H9 (cell line): ENCODE data around the gene NUDT3. TPM values are rescaled to one million over a fixed set of nuclear protein-coding genes. Genes with fewer than 3 reads are reported as not detected.

Experiments used
- DNase-seq: peaks from one replicate; pipeline ENCODE4 v3.0.0-alpha.2; 2017
- H2AFZ ChIP-seq: one replicate; pipeline ENCODE4 v1.6.1; 2013; ENCODE audit warnings: mild to moderate bottlenecking, low read length, control low read depth, moderate library complexity
- H2AK5ac ChIP-seq: 2 replicates; pipeline ENCODE4 v1.6.1; 2013; ENCODE audit warnings: low read length, control low read depth, mixed read lengths; ENCODE audit not compliant: insufficient read length
- H2BK120ac ChIP-seq: one replicate; pipeline ENCODE4 v1.6.1; 2013; ENCODE audit warnings: low read depth, mild to moderate bottlenecking, low read length, control low read depth, inconsistent platforms; ENCODE audit not compliant: poor library complexity, severe bottlenecking
- H2BK12ac ChIP-seq: 2 replicates; pipeline ENCODE4 v1.6.1; 2013; ENCODE audit warnings: low read length, control low read depth, mixed read lengths, low read depth; ENCODE audit not compliant: insufficient read length
- H2BK15ac ChIP-seq: 2 replicates; pipeline ENCODE4 v1.6.1; 2013; ENCODE audit warnings: low read depth, low read length, control low read depth
- H2BK20ac ChIP-seq: one replicate; pipeline ENCODE4 v1.6.1; 2013; ENCODE audit warnings: low read depth, mild to moderate bottlenecking, low read length, control low read depth, inconsistent platforms; ENCODE audit not compliant: poor library complexity, severe bottlenecking
- H2BK5ac ChIP-seq: 2 replicates; pipeline ENCODE4 v1.6.1; 2013; ENCODE audit warnings: low read length, control low read depth, mixed read lengths; ENCODE audit not compliant: insufficient read length
- H3K14ac ChIP-seq: 2 replicates; pipeline ENCODE4 v1.6.1; 2013; ENCODE audit warnings: low read length, control low read depth; ENCODE audit not compliant: insufficient read depth
- H3K18ac ChIP-seq: 2 replicates; pipeline ENCODE4 v1.6.1; 2013; ENCODE audit warnings: low read depth, mild to moderate bottlenecking, mixed read lengths, low read length, control low read depth; ENCODE audit not compliant: insufficient read length
- H3K23ac ChIP-seq: 2 replicates; pipeline ENCODE4 v1.6.1; 2013; ENCODE audit warnings: low read length, control low read depth, mixed read lengths, low read depth; ENCODE audit not compliant: insufficient read length
- H3K23me2 ChIP-seq: 2 replicates; pipeline ENCODE4 v1.6.1; 2013; ENCODE audit warnings: low read depth, mild to moderate bottlenecking, mixed read lengths, low read length, control low read depth; ENCODE audit not compliant: insufficient read length, poor library complexity, severe bottlenecking
- H3K27ac ChIP-seq: 2 replicates; pipeline ENCODE4 v1.5.1; 2013; ENCODE audit warnings: low read length, control low read depth, mixed read lengths, low read depth; ENCODE audit not compliant: insufficient read length
- H3K27me3 ChIP-seq: 2 replicates; pipeline ENCODE4 v1.6.1; 2013; ENCODE audit warnings: low read length, control low read depth, inconsistent platforms; ENCODE audit not compliant: insufficient read depth
- H3K4ac ChIP-seq: 2 replicates; pipeline ENCODE4 v1.6.1; 2013; ENCODE audit warnings: low read depth, mild to moderate bottlenecking, control low read depth, inconsistent platforms, low read length, moderate library complexity
- H3K4me1 ChIP-seq: 2 replicates; pipeline ENCODE4 v1.6.1; 2013; ENCODE audit warnings: low read length, control low read depth, inconsistent platforms; ENCODE audit not compliant: insufficient read depth
- H3K4me2 ChIP-seq: 2 replicates; pipeline ENCODE4 v1.6.1; 2013; ENCODE audit warnings: low read length, control low read depth, mixed read lengths; ENCODE audit not compliant: insufficient read length, insufficient read depth
- H3K56ac ChIP-seq: 2 replicates; pipeline ENCODE4 v1.6.1; 2013; ENCODE audit warnings: low read depth, mild to moderate bottlenecking, mixed read lengths, low read length, control low read depth; ENCODE audit not compliant: insufficient read length
- H3K79me1 ChIP-seq: 2 replicates; pipeline ENCODE4 v1.6.1; 2013; ENCODE audit warnings: low read depth, mild to moderate bottlenecking, moderate library complexity, low read length, control low read depth, inconsistent platforms; ENCODE audit not compliant: insufficient read depth, poor library complexity, severe bottlenecking
- H3K79me2 ChIP-seq: 2 replicates; pipeline ENCODE4 v1.6.1; 2013; ENCODE audit warnings: low read length, control low read depth, inconsistent platforms; ENCODE audit not compliant: insufficient read depth
- H3K9ac ChIP-seq: 2 replicates; pipeline ENCODE4 v1.6.1; 2013; ENCODE audit warnings: low read length, control low read depth, mixed read lengths; ENCODE audit not compliant: insufficient read length; ENCODE audit errors: extremely low read depth
- H3K9me3 ChIP-seq: one replicate; pipeline ENCODE4 v1.6.1; 2013; ENCODE audit warnings: low read depth, low read length, inconsistent platforms; ENCODE audit not compliant: control insufficient read depth
- H3T11ph ChIP-seq: one replicate; pipeline ENCODE4 v1.6.1; 2013; ENCODE audit warnings: mild to moderate bottlenecking, low read length, control low read depth, inconsistent platforms
- H4K20me1 ChIP-seq: one replicate; pipeline ENCODE4 v1.6.1; 2013; ENCODE audit not compliant: control insufficient read depth, insufficient read length, insufficient read depth
- H4K5ac ChIP-seq: 2 replicates; pipeline ENCODE4 v1.6.1; 2013; ENCODE audit warnings: low read depth, mild to moderate bottlenecking, mixed read lengths, low read length, control low read depth; ENCODE audit not compliant: insufficient read length
- H4K8ac ChIP-seq: replicated peaks from 2 replicates; pipeline ENCODE4 v1.6.1; 2013; ENCODE audit warnings: low read length, control low read depth, mixed read lengths, low read depth; ENCODE audit not compliant: insufficient read length
- H4K91ac ChIP-seq: 2 replicates; pipeline ENCODE4 v1.6.1; 2013; ENCODE audit warnings: low read depth, mild to moderate bottlenecking, moderate library complexity, mixed read lengths, low read length, control low read depth; ENCODE audit not compliant: insufficient read length
- H3K27ac Mint-ChIP-seq, 3 experiments: 2 replicates in 2 of 3; 3 replicates in 1 of 3; pipeline ENCODE4 v1.8.0; 2020 to 2021; ENCODE audit warnings: mixed read lengths in 3 of 3, mild to moderate bottlenecking in 1 of 3, moderate library complexity in 1 of 3
- H3K27me3 Mint-ChIP-seq: 2 replicates; pipeline ENCODE4 v1.8.0; 2021; ENCODE audit warnings: low read depth, mild to moderate bottlenecking, moderate library complexity, mixed read lengths
- H3K36me3 Mint-ChIP-seq, 3 experiments: 2 replicates in 2 of 3; 3 replicates in 1 of 3; pipeline ENCODE4 v1.8.0; 2020 to 2021; ENCODE audit warnings: low read depth in 3 of 3, mixed read lengths in 3 of 3; ENCODE audit not compliant: insufficient read depth in 1 of 3
- H3K4me1 Mint-ChIP-seq, 2 experiments: 2 replicates each; pipeline ENCODE4 v1.8.0; 2020; ENCODE audit warnings: mixed read lengths in 2 of 2
- H3K4me3 Mint-ChIP-seq, 2 experiments: 2 replicates in 1 of 2; 3 replicates in 1 of 2; pipeline ENCODE4 v1.8.0; 2020 to 2021; ENCODE audit warnings: mild to moderate bottlenecking in 2 of 2, mixed read lengths in 2 of 2, moderate library complexity in 1 of 2
- H3K9me3 Mint-ChIP-seq, 2 experiments: 2 replicates in 1 of 2; 3 replicates in 1 of 2; pipeline ENCODE4 v1.8.0; 2020; ENCODE audit warnings: mild to moderate bottlenecking in 2 of 2, mixed read lengths in 2 of 2, moderate library complexity in 1 of 2
- WGBS: extraction: QIAGEN DNeasy Blood & Tissue Kit; methylation state at CpG from one replicate; pipeline ENCODE4 v1.1.7; 2013; ENCODE audit warnings: missing lambda C conversion rate, low lambda C conversion rate, mixed read lengths; ENCODE audit not compliant: insufficient read length; ENCODE audit errors: extremely low coverage; 5-methylcytosine and 5-hydroxymethylcytosine counted together
- total RNA-seq: library from RNA; stranded (reverse); gene quantifications from 2 replicates; pipeline ENCODE4 v1.2.1, GENCODE V29; 2021
- TF ChIP-seq, protein P1 (sequence below): fragments of 200-600 bp; sonication (generic); conservative IDR thresholded peaks from 3 replicates; pipeline ENCODE4 v1.8.0; 2021; ENCODE audit warnings: antibody characterized with exemption, mild to moderate bottlenecking

The NUDT3 gene
- total RNA-seq, 1 experiment from 2014 or later = 23.6 TPM

DNA sequence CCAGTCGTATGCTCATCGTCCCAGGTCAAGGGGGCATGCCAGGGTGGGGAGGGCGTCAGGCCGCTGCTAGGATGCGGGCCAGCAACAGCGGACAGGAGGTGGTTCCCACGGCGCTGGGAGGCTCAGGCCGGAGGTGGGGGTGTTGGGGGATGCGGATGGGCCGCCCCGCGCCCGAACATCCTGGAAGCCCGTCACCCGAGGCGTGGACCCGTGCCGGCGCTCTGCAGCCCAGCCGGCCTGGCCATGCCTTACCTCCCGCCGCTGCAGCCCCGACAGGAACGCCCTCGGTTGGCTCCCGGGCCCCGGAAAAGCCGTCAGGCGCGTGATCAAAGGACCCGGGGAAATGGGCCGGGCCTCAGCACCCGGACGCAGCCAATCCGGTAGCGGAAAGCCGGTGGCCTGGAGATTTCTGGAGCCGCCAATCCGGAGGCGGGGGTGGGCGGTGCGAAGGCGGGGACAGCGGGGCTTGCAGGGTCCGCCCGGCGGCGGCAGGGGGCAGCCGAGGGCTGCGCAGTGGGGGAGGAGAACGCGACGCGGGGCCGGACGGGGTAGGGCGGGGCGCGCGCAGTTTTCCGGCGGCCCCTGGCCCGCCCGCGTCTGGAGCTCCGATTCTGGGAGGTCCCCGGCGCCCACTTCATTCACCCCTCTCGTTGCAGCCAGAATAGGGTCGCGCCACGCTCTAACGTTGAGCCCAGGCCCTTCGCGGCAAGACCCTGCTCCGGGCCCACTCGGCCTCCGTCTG lies 143.6 kb downstream of the NUDT3 start, which contains the start of gene SMIM29:
SMIM29 (minus strand) TSS at position 280 of the 742 bp plus-strand sequence. CDS start 1,215 bp downstream, outside the sequence.
- no peak within 1 kb of the TSS for H4K91ac ChIP-seq
- no peak within 1 kb of the TSS for H2BK5ac ChIP-seq
- H3K4me1 ChIP-seq = no peaks in the 10 kb centered on the region
- H4K8ac ChIP-seq = no peak within 1 kb of the TSS
- peaks cover 29 to 31% of the 10 kb centered on the region in 2 experiments for H3K4me1 Mint-ChIP-seq
- H2BK15ac ChIP-seq = no peak within 1 kb of the TSS
- DNase-seq = peak; percentile 98
- no peaks in the 10 kb centered on the region for H3K79me2 ChIP-seq
- no peaks in the 10 kb centered on the region for H3K79me1 ChIP-seq
- H2BK120ac ChIP-seq = no peak within 1 kb of the TSS
- no peak within 1 kb of the TSS for H3K14ac ChIP-seq
- no peak within 1 kb of the TSS for H2AK5ac ChIP-seq
- H4K5ac ChIP-seq = no peak within 1 kb of the TSS
- no peak within 1 kb of the TSS for H2BK12ac ChIP-seq
- no peak within 1 kb of the TSS for H2AFZ ChIP-seq
- no peak within 1 kb of the TSS for H3K23ac ChIP-seq
- no peaks in the 10 kb centered on the region for H3K9me3 ChIP-seq
- H3T11ph ChIP-seq = no peak within 1 kb of the TSS
- H3K36me3 Mint-ChIP-seq = peaks cover 8 to 24% (median 16%) of the 10 kb centered on the region in 3 experiments; a peak in 6 of 7 replicates
- H3K4me2 ChIP-seq = peak within 1 kb of the TSS; percentile 88
- no peaks in the 10 kb centered on the region for H3K27me3 ChIP-seq
- H3K4me3 Mint-ChIP-seq = peak within 1 kb of the TSS; percentile 83 to 91
- H3K23me2 ChIP-seq = peaks cover 4% of the 10 kb centered on the region
- H3K4ac ChIP-seq = no peak within 1 kb of the TSS
- no peak within 1 kb of the TSS for H2BK20ac ChIP-seq
- no CpG with 5 or more reads among the region's 79 CpGs for WGBS
- peak within 1 kb of the TSS; percentile 12 for H3K18ac ChIP-seq
- H3K27ac Mint-ChIP-seq = peak within 1 kb of the TSS; percentile 62 to 93 (median 86); a peak in 4 of 7 replicates
- H3K9ac ChIP-seq = peak within 1 kb of the TSS; percentile 39
- H4K20me1 ChIP-seq = no peaks in the 10 kb centered on the region
- H3K27me3 Mint-ChIP-seq = peaks cover 9% of the 10 kb centered on the region; the same call in 1 of the 2 replicates
- no peak within 1 kb of the TSS for H3K27ac ChIP-seq
- no peaks in the 10 kb centered on the region for H3K9me3 Mint-ChIP-seq
- no peak within 1 kb of the TSS for H3K56ac ChIP-seq
- TF ChIP-seq, protein P1, sequence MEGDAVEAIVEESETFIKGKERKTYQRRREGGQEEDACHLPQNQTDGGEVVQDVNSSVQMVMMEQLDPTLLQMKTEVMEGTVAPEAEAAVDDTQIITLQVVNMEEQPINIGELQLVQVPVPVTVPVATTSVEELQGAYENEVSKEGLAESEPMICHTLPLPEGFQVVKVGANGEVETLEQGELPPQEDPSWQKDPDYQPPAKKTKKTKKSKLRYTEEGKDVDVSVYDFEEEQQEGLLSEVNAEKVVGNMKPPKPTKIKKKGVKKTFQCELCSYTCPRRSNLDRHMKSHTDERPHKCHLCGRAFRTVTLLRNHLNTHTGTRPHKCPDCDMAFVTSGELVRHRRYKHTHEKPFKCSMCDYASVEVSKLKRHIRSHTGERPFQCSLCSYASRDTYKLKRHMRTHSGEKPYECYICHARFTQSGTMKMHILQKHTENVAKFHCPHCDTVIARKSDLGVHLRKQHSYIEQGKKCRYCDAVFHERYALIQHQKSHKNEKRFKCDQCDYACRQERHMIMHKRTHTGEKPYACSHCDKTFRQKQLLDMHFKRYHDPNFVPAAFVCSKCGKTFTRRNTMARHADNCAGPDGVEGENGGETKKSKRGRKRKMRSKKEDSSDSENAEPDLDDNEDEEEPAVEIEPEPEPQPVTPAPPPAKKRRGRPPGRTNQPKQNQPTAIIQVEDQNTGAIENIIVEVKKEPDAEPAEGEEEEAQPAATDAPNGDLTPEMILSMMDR = peak; percentile 94
